Lower lobe of right lung (tissue), 2 donors: Measurements from ENCODE around the gene PPP1R13L. TPM values are rescaled to one million over a fixed set of nuclear protein-coding genes. Genes with fewer than 3 reads are reported as not detected.

Source experiments
- ATAC-seq, 2 donors: fragments of 200-7000 bp; cut with Tn5 transposase; one replicate each; pipeline ENCODE4 v1.9.1; 2020 to 2022; ENCODE audit warnings: mild to moderate bottlenecking in 2 of 2, moderate library complexity in 2 of 2
- DNase-seq: peaks from one replicate; pipeline ENCODE4 v3.0.0-alpha.2; 2020
- H3K27ac ChIP-seq: fragments of 200-600 bp; one replicate; pipeline ENCODE4 v1.8.0; 2022
- H3K27me3 ChIP-seq: fragments of 200-600 bp; one replicate; pipeline ENCODE4 v1.8.0; 2022; ENCODE audit warnings: low read depth
- H3K36me3 ChIP-seq: fragments of 200-600 bp; one replicate; pipeline ENCODE4 v1.8.0; 2022; ENCODE audit warnings: mild to moderate bottlenecking
- H3K4me1 ChIP-seq: fragments of 200-600 bp; one replicate; pipeline ENCODE4 v1.8.0; 2022
- H3K4me3 ChIP-seq: fragments of 200-600 bp; one replicate; pipeline ENCODE4 v1.8.0; 2022; ENCODE audit warnings: mild to moderate bottlenecking
- H3K9me3 ChIP-seq: fragments of 200-600 bp; one replicate; pipeline ENCODE4 v1.8.0; 2022
- CTCF ChIP-seq: fragments of 200-600 bp; IDR thresholded peaks from one replicate; pipeline ENCODE4 v1.8.0; 2022; ENCODE audit warnings: antibody characterized with exemption, mild to moderate bottlenecking
- intact Hi-C: fragments of 100-400 bp; cut with DNase I; formaldehyde crosslinking; loops from one replicate; pipeline ENCODE4 v1.11.0; 2022
- long read RNA-seq: library from polyadenylated mRNA; unstranded; transcript quantifications from one replicate; pipeline ENCODE4 v2.0.0, GENCODE V29; 2021
- total RNA-seq: library from RNA; stranded (reverse); fragmentation: NEBNext Ultra II Directional; extraction: Animal tissue kit (Norgen Biotek cat#: 25700); gene quantifications from one replicate; pipeline ENCODE4 v1.2.1, GENCODE V29; 2021
- donor health status: DM: no; HTN: yes; CAD: no; lungs with severe emphysema.

The PPP1R13L gene
- total RNA-seq: 43.8 TPM
- long read RNA-seq, transcript PPP1R13L-204 (6 exons, 2,512 nt): major isoform, 15 of 52 reads
- long read RNA-seq, partial matches to known transcripts: 25 of 52 reads
- long read RNA-seq, other reads (novel, unspliced or antisense): 12 of 52 reads

- ATAC-seq (peak; percentile 87), DNase-seq (peak; percentile 94)
- Histone ChIP-seq H3K4me3 (peak within 1 kb of the TSS; percentile 76), H3K27ac (peak within 1 kb of the TSS; percentile 93), H3K27me3 (peaks cover 4% of the 10 kb centered on the region), H3K9me3 (no peaks in the 10 kb centered on the region), H3K36me3 (no peaks in the 10 kb centered on the region), H3K4me1 (peaks cover 48% of the 10 kb centered on the region)
- TF ChIP-seq CTCF: no peak
- intact Hi-C loops: no loop called here
Observed at GRCh38 chr19:45404557-45405434, at the start of gene PPP1R13L. Gene PPP1R13L, minus strand, starts transcription at chr19:45405069. Its CDS starts 6,751 bp downstream, at chr19:45398318.

- intact Hi-C loops: no loop called here
- H3K27me3 ChIP-seq: no peaks in the 10 kb centered on the region
- H3K9me3 ChIP-seq: no peaks in the 10 kb centered on the region
- H3K4me1 ChIP-seq: peaks cover 57% of the 10 kb centered on the region
- no peak for TF ChIP-seq CTCF
- no peak overlapping the region for H3K4me3 ChIP-seq
- no peaks in the 10 kb centered on the region for H3K36me3 ChIP-seq
- DNase-seq (no peak), ATAC-seq (no peak)
- peak overlapping the region; percentile 98 for H3K27ac ChIP-seq
Observed at GRCh38 chr19:45451850-45452387, 47.0 kb upstream of the PPP1R13L start.

GRCh38 chr19:45451131-45451849, 46.4 kb upstream of the PPP1R13L start:
- intact Hi-C loops: no loop called here
- Histone ChIP-seq H3K27ac (peak overlapping the region; percentile 98), H3K9me3 (no peaks in the 10 kb centered on the region), H3K4me1 (peaks cover 53% of the 10 kb centered on the region), H3K4me3 (peak overlapping the region; percentile 64), H3K27me3 (no peaks in the 10 kb centered on the region), H3K36me3 (no peaks in the 10 kb centered on the region)
- no peak for TF ChIP-seq CTCF
- ATAC-seq (peak; percentile 2), DNase-seq (no peak)

- TF ChIP-seq CTCF: no peak
- intact Hi-C loops: no loop called here
- no peak for DNase-seq
- Histone ChIP-seq H3K4me1 (peaks cover 53% of the 10 kb centered on the region), H3K36me3 (no peaks in the 10 kb centered on the region), H3K9me3 (no peaks in the 10 kb centered on the region), H3K27me3 (no peaks in the 10 kb centered on the region), H3K27ac (peak overlapping the region; percentile 98), H3K4me3 (peak overlapping the region; percentile 64)
- ATAC-seq: peak; percentile 3 to 15
Observed at GRCh38 chr19:45450012-45450333, 45.1 kb upstream of the PPP1R13L start.

- intact Hi-C loops: no loop called here
- H3K27ac ChIP-seq: peak overlapping the region; percentile 98
- DNase-seq: no peak
Observed at GRCh38 chr19:45448887-45449299, 44.0 kb upstream of the PPP1R13L start.

More at GRCh38 chr19:45448887-45449299, 44.0 kb upstream of the PPP1R13L start:
- Histone ChIP-seq H3K4me3 (no peak overlapping the region), H3K36me3 (no peaks in the 10 kb centered on the region), H3K27me3 (no peaks in the 10 kb centered on the region), H3K4me1 (peaks cover 49% of the 10 kb centered on the region), H3K9me3 (no peaks in the 10 kb centered on the region)
- TF ChIP-seq CTCF: no peak
- ATAC-seq: no peak
